Bronchial epithelial cell (primary cell): ENCODE measurements around the gene HCN4. TPM values are rescaled to one million over a fixed set of nuclear protein-coding genes. Genes with fewer than 3 reads are reported as not detected.

ENCODE experiments used
- DNase-seq: peaks from one replicate; pipeline ENCODE4 v3.0.0-alpha.2; 2010; ENCODE audit warnings: low read depth
- FAIRE-seq: peaks from 2 replicates; lab custom pipeline; 2011; peaks lifted over from hg19 to GRCh38; lab: Jason Lieb, UNC
- H3K27me3 ChIP-seq: 2 replicates; pipeline ENCODE4 v1.5.1; 2011; ENCODE audit warnings: low read length; ENCODE audit not compliant: control insufficient read depth, insufficient read depth
- H3K36me3 ChIP-seq: 2 replicates; pipeline ENCODE4 v1.5.1; 2011; ENCODE audit warnings: low read length; ENCODE audit not compliant: control insufficient read depth, insufficient read depth
- H3K4me3 ChIP-seq: 2 replicates; pipeline ENCODE4 v1.5.1; 2011; ENCODE audit warnings: mild to moderate bottlenecking, low read depth, low read length, control low read depth
- CTCF ChIP-seq: IDR thresholded peaks from 2 replicates; pipeline ENCODE4 v1.5.1; 2011; ENCODE audit warnings: mild to moderate bottlenecking, moderate library complexity, low read length, control low read depth, inconsistent platforms; ENCODE audit not compliant: insufficient read depth, severe bottlenecking
- total RNA-seq: library from RNA; depleted of rRNA; stranded (reverse); fragments of >200 nt; gene quantifications from 2 replicates; pipeline ENCODE4 v1.2.1, GENCODE V29; 2014

HCN4 gene
- total RNA-seq, 1 donor from 2014 or later, result not detected

DNA sequence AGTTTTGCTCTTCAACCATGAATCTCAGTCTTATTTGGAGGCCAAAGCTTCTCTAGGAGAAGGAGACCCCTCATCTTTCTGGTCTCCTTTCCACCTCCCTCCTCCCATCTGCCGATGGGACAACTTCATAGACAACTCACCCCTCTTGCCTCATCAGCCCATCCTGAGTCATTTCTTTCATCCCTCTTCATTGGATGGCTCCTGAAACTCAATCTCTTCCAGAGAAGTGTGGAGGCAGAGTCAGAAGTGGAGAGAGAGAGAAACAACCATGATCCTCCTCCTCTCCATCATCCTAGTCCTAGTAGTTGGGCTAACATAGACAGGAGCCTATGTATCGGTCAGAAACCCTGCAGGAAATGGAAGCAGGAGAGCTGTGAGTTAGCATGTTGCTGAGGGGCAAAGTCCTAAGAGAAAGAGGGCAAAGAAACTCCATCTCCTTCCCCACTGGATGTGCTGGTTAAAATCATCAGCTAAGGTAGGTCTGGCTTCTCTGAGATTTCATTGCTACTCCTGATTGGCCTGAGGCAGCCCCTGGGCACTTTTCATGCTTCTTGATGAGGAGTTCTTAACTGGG lies 21.3 kb upstream of the HCN4 start:
- Histone ChIP-seq H3K4me3 (no peak overlapping the region), H3K27me3 (peaks cover 14% of the 10 kb centered on the region), H3K36me3 (no peaks in the 10 kb centered on the region)
- DNase-seq, result no peak
- FAIRE-seq, result peak; percentile 7
- no peak for TF ChIP-seq CTCF

DNA sequence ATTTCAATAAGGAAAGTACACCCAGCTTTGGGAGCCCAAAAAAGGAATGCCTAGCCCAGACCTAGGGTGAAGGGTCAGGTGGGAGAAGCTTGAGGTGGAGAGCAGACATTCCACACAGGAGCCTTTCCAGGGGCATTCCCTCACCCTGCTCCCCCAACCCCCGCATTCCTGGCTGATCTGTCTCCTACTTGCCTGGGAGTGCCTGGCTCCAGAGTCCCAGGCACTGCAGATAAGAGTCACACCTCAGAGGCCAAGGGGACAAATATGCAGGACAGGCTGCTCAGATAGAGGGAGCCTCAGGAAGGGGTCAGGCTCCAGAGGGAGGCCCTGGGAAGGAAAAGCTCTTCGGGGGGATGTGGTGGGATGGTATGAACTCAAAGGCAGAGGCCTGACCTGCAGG lies 20.8 kb upstream of the HCN4 start:
- FAIRE-seq, result no peak
- Histone ChIP-seq H3K27me3 (peaks cover 14% of the 10 kb centered on the region), H3K36me3 (no peaks in the 10 kb centered on the region), H3K4me3 (no peak overlapping the region)
- no peak for TF ChIP-seq CTCF
- no peak for DNase-seq

GRCh38 chr15:73388256-73388781 lies 19.6 kb upstream of the HCN4 start:
- Histone ChIP-seq H3K36me3 (no peaks in the 10 kb centered on the region), H3K4me3 (no peak overlapping the region), H3K27me3 (peaks cover 10% of the 10 kb centered on the region)
- DNase-seq, result peak; percentile 88
- TF ChIP-seq CTCF, result no peak
- FAIRE-seq, result no peak

DNA sequence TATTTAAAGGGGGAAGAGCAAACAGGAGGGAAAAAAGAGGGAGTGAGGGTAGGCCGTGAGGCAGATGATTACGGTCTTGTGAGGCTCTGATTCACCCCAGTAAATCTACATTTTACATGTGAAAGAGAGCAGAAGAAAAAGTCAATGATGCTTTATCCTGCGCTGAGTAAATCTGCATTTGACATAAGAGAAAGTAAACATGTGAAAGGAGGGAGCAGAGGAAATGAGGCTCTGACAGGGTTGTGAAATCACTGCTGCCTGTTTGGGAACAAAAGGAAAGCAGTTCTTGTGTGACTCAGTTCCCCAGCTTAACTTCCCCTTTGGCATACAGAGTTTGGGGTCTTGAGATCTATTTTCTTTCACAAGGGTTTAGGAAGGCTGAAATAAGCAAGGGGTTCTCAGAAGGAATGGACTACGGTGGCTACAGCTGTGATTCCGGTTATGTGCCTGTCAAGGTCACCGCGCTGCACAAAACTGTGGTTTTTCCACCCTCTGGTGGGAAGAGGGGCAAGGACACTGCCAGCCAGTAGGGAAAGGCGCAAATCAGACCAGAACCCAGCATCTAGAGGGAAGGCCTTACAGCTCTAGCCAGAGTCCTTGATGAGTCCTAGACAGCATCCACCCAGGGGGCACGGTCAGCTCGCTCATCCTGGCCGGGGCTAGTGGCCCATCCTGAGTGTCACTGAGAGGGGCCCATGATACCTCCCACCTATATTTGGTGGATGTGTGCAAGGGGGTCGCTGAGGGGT lies 18.9 kb upstream of the HCN4 start:
- DNase-seq, result peak; percentile 74
- TF ChIP-seq CTCF, result no peak
- H3K4me3 ChIP-seq, result no peak overlapping the region
- FAIRE-seq, result peak; percentile 55
- peaks cover 5% of the 10 kb centered on the region for H3K27me3 ChIP-seq
- H3K36me3 ChIP-seq, result no peaks in the 10 kb centered on the region

GRCh38 chr15:73386886-73387506 lies 18.2 kb upstream of the HCN4 start:
- FAIRE-seq (no peak), DNase-seq (no peak)
- no peak for TF ChIP-seq CTCF
- Histone ChIP-seq H3K36me3 (no peaks in the 10 kb centered on the region), H3K4me3 (no peak overlapping the region), H3K27me3 (peaks cover 5% of the 10 kb centered on the region)
